ENCODE results near the gene MYO1E.

DNA sequence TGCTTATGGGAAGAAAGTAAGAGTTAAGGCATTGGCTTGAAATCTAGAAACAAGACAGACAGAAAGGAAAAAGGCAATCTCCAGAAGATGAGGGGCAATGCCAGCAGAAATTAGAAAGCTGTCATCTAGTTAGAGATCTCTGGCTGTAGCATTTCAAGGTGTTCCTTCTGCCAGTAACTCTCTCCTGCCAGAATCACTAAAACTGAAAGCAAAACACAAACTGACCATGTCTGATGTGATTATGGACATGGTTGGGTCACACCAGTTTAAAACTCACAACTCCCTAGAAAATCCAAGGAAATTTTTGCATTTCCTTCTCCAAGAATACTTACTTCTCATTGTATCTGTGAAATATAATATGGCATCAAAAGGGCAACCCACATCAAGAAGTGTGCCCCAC, 83.1 kb downstream of the MYO1E start:
- TF ChIP-seq POLR2AphosphoS5 (IDR thresholded peaks at IDR 0.05) (no peak), POLR2A (IDR thresholded peaks at IDR 0.05) (no peak), EP300 (IDR thresholded peaks at IDR 0.05) (no peak)
- TF ChIP-seq, protein P1, sequence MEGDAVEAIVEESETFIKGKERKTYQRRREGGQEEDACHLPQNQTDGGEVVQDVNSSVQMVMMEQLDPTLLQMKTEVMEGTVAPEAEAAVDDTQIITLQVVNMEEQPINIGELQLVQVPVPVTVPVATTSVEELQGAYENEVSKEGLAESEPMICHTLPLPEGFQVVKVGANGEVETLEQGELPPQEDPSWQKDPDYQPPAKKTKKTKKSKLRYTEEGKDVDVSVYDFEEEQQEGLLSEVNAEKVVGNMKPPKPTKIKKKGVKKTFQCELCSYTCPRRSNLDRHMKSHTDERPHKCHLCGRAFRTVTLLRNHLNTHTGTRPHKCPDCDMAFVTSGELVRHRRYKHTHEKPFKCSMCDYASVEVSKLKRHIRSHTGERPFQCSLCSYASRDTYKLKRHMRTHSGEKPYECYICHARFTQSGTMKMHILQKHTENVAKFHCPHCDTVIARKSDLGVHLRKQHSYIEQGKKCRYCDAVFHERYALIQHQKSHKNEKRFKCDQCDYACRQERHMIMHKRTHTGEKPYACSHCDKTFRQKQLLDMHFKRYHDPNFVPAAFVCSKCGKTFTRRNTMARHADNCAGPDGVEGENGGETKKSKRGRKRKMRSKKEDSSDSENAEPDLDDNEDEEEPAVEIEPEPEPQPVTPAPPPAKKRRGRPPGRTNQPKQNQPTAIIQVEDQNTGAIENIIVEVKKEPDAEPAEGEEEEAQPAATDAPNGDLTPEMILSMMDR (IDR thresholded peaks at IDR 0.05): no peak

Data from gastroesophageal sphincter (tissue), 3 donors.